C4-2B (cell line): Measurements from ENCODE around the gene ACOT8.
"Not testable (repeated sequence)": the region's sequence is repeated elsewhere in the genome, so short reads cannot be mapped to it uniquely, and the experiment has no call there.

Experiments used
- H3K27ac ChIP-seq: fragments of 450-650 bp; 2 replicates; pipeline ENCODE4 v1.5.1; 2017
- CTCF ChIP-seq: fragments of 450-650 bp; conservative IDR thresholded peaks from 2 replicates; pipeline ENCODE4 v1.5.1; 2017; ENCODE audit warnings: mild to moderate bottlenecking
- ZFX ChIP-seq: fragments of 450-650 bp; IDR thresholded peaks from 2 replicates; pipeline ENCODE4 v1.6.1; 2017

ACOT8 gene

GRCh38 chr20:45883100-45883469 is 25.9 kb upstream of the ACOT8 start:
- no peak overlapping the region for H3K27ac ChIP-seq
- TF ChIP-seq ZFX: no peak
- TF ChIP-seq CTCF: no peak

- H3K27ac ChIP-seq: no peak overlapping the region
Measured at GRCh38 chr20:45882469-45883099, 25.4 kb upstream of the ACOT8 start.

GRCh38 chr20:45880988-45881788 is 24.0 kb upstream of the ACOT8 start, which contains the start of gene ZSWIM1:
Gene ZSWIM1 (plus strand): TSS chr20:45881227. CDS start chr20:45882593, 1,366 bp downstream.
- TF ChIP-seq ZFX (no peak), CTCF (no peak)
- H3K27ac ChIP-seq: peak within 1 kb of the TSS; percentile 75

More at GRCh38 chr20:45882469-45883099, 25.4 kb upstream of the ACOT8 start:
- TF ChIP-seq CTCF (no peak), ZFX (no peak)

- no peak overlapping the region for H3K27ac ChIP-seq
- no peak for TF ChIP-seq ZFX
- no peak for TF ChIP-seq CTCF
Measured at GRCh38 chr20:45878076-45878761, 21.0 kb upstream of the ACOT8 start.

GRCh38 chr20:45874576-45874975 is 17.4 kb upstream of the ACOT8 start:
- TF ChIP-seq CTCF (no peak), ZFX (no peak)
- no peak overlapping the region for H3K27ac ChIP-seq

GRCh38 chr20:45874104-45874481 is 16.9 kb upstream of the ACOT8 start:
- H3K27ac ChIP-seq: not testable (repeated sequence)

- H3K27ac ChIP-seq: no peak overlapping the region
- TF ChIP-seq CTCF: no peak
- no peak for TF ChIP-seq ZFX
Measured at GRCh38 chr20:45873409-45874103, 16.4 kb upstream of the ACOT8 start.
